CD14-positive monocyte (primary cell): Measurements from ENCODE around the gene DCP1B. TPM values are rescaled to one million over a fixed set of nuclear protein-coding genes. Genes with fewer than 3 reads are reported as not detected.

ENCODE experiments used
- DNase-seq, 3 donors: peaks; one replicate each; pipeline ENCODE4 v3.0.0-alpha.2; 2011 to 2022
- H2AFZ ChIP-seq: 2 replicates; pipeline ENCODE4 v1.6.0; 2012; ENCODE audit warnings: mild to moderate bottlenecking, low read depth, low read length, inconsistent platforms; ENCODE audit not compliant: insufficient read depth, poor library complexity, severe bottlenecking
- H3K27ac ChIP-seq, 2 donors: 1 replicate in 1 of 2; 2 replicates in 1 of 2; pipeline ENCODE4 v1.5.1; 2012 to 2013; ENCODE audit warnings: low read length in 2 of 2, control low read depth in 1 of 2, inconsistent platforms in 1 of 2, low read depth in 1 of 2, mild to moderate bottlenecking in 1 of 2
- H3K27me3 ChIP-seq, 2 donors: one replicate each; pipeline versions ENCODE4 v1.6.0 to v1.6.1; 2011 to 2013; ENCODE audit warnings: low read length in 2 of 2; ENCODE audit not compliant: control insufficient read depth in 2 of 2, insufficient read depth in 2 of 2
- H3K36me3 ChIP-seq, 2 donors: replicated peaks in 1 of 2; 1 replicate in 1 of 2; 2 replicates in 1 of 2; pipeline versions ENCODE4 v1.5.1 to v1.6.1; 2012 to 2013; ENCODE audit warnings: low read length in 2 of 2, control low read depth in 1 of 2, inconsistent platforms in 1 of 2, mild to moderate bottlenecking in 1 of 2; ENCODE audit not compliant: insufficient read depth in 2 of 2, control insufficient read depth in 1 of 2
- H3K4me1 ChIP-seq, 2 donors: 1 replicate in 1 of 2; 2 replicates in 1 of 2; pipeline versions ENCODE4 v1.5.1 to v1.6.1; 2012 to 2013; ENCODE audit warnings: low read length in 2 of 2, control low read depth in 1 of 2, inconsistent platforms in 1 of 2, mild to moderate bottlenecking in 1 of 2, moderate library complexity in 1 of 2; ENCODE audit not compliant: insufficient read depth in 2 of 2, control insufficient read depth in 1 of 2
- H3K4me2 ChIP-seq: replicated peaks from 2 replicates; pipeline ENCODE3; 2012; ENCODE audit warnings: low read length, moderate library complexity, mild to moderate bottlenecking; ENCODE audit not compliant: poor library complexity, severe bottlenecking; ENCODE audit errors: extremely low read depth
- H3K4me3 ChIP-seq, 3 experiments: fragments of 200-600 bp in 1 of 3; sonication (generic) in 1 of 3; replicated peaks in 1 of 3; 1 replicate in 2 of 3; 2 replicates in 1 of 3; pipeline ENCODE4 v1.5.1; 2011 to 2013; ENCODE audit warnings: low read length in 3 of 3, mild to moderate bottlenecking in 3 of 3, control low read depth in 2 of 3, low read depth in 2 of 3, inconsistent platforms in 1 of 3, moderate library complexity in 1 of 3
- H3K79me2 ChIP-seq: 2 replicates; pipeline ENCODE4 v1.6.0; 2012; ENCODE audit warnings: mild to moderate bottlenecking, control low read depth, inconsistent platforms, low read length, moderate library complexity; ENCODE audit not compliant: insufficient read depth
- H3K9ac ChIP-seq: 2 replicates; pipeline ENCODE4 v1.6.0; 2017; ENCODE audit warnings: low read length, mild to moderate bottlenecking; ENCODE audit not compliant: insufficient read depth, poor library complexity, severe bottlenecking
- H3K9me3 ChIP-seq, 2 donors: replicated peaks in 1 of 2; 1 replicate in 1 of 2; 2 replicates in 1 of 2; pipeline versions ENCODE4 v1.5.1 to v1.6.1; 2012 to 2013; ENCODE audit warnings: low read length in 2 of 2, control low read depth in 1 of 2; ENCODE audit not compliant: control insufficient read depth in 1 of 2, insufficient read depth in 1 of 2
- H4K20me1 ChIP-seq: 2 replicates; pipeline ENCODE4 v1.6.0; 2012; ENCODE audit warnings: mild to moderate bottlenecking, low read length, control low read depth, moderate library complexity; ENCODE audit not compliant: insufficient read depth
- H3K27ac Mint-ChIP-seq, 7 donors: one replicate each; pipeline ENCODE4 v1.8.0; 2020; ENCODE audit warnings: mild to moderate bottlenecking in 7 of 7, mixed read lengths in 7 of 7, moderate library complexity in 6 of 7, inconsistent platforms in 2 of 7
- H3K27me3 Mint-ChIP-seq, 3 donors: one replicate each; pipeline ENCODE4 v1.8.0; 2021 to 2022; ENCODE audit warnings: low read depth in 3 of 3, mild to moderate bottlenecking in 3 of 3, mixed read lengths in 3 of 3, moderate library complexity in 3 of 3, inconsistent platforms in 1 of 3
- H3K36me3 Mint-ChIP-seq, 2 donors: one replicate each; pipeline ENCODE4 v1.8.0; 2020; ENCODE audit warnings: mixed read lengths in 2 of 2, inconsistent platforms in 1 of 2, mild to moderate bottlenecking in 1 of 2
- H3K4me1 Mint-ChIP-seq: one replicate; pipeline ENCODE4 v1.8.0; 2020; ENCODE audit warnings: mild to moderate bottlenecking, mixed read lengths
- H3K4me3 Mint-ChIP-seq, 2 donors: one replicate each; pipeline ENCODE4 v1.8.0; 2020; ENCODE audit warnings: mild to moderate bottlenecking in 2 of 2, mixed read lengths in 2 of 2, moderate library complexity in 1 of 2
- H3K9me3 Mint-ChIP-seq, 7 donors: one replicate each; pipeline ENCODE4 v1.8.0; 2020 to 2022; ENCODE audit warnings: mixed read lengths in 7 of 7, mild to moderate bottlenecking in 6 of 7, moderate library complexity in 6 of 7, inconsistent platforms in 2 of 7
- CTCF ChIP-seq: fragments of 200-600 bp; IDR thresholded peaks from one replicate; pipeline ENCODE4 v1.8.0; 2022; ENCODE audit warnings: antibody characterized with exemption, mild to moderate bottlenecking
- WGBS: methylation state at CpG from one replicate; pipeline ENCODE4 v1.1.5; 2013; ENCODE audit warnings: missing lambda C conversion rate; ENCODE audit not compliant: insufficient coverage; 5-methylcytosine and 5-hydroxymethylcytosine counted together
- intact Hi-C, 2 donors: fragments of 100-400 bp; cut with micrococcal nuclease; formaldehyde crosslinking; loops; one replicate each; pipeline versions ENCODE4 v1.15.0 to v1.15.1; 2023
- polyA plus RNA-seq, 3 donors: library from polyadenylated mRNA; depleted of rRNA in 1 of 3; unstranded in 2 of 3; stranded (reverse) in 1 of 3; fragments of 300-500 nt in 2 of 3; fragments of >200 nt in 1 of 3; fragmentation: Illumina TruSeq in 2 of 3; gene quantifications; 1 replicate in 2 of 3; 2 replicates in 1 of 3; pipeline ENCODE4 v1.2.3, GENCODE V29; 2012 to 2021

DCP1B gene
- polyA plus RNA-seq, 3 donors: 3.6 to 5.1 (median 4.9) TPM

GRCh38 chr12:2008677-2009076 lies 4.4 kb upstream of the DCP1B start:
- WGBS: no CpG with 5 or more reads among the region's 5 CpGs
- H3K4me3 Mint-ChIP-seq: no peak overlapping the region
- TF ChIP-seq CTCF: no peak
- Histone ChIP-seq H3K36me3 (no peaks in the 10 kb centered on the region), H3K79me2 (peaks cover under 1% of the 10 kb centered on the region), H3K4me1 (peaks cover 5 to 10% of the 10 kb centered on the region in 2 donors), H3K9me3 (no peaks in the 10 kb centered on the region), H3K27me3 (no peaks in the 10 kb centered on the region), H3K4me3 (no peak overlapping the region), H2AFZ (no peak overlapping the region), H3K9ac (no peak overlapping the region), H3K4me2 (no peak overlapping the region), H3K27ac (no peak overlapping the region), H4K20me1 (no peaks in the 10 kb centered on the region)
- DNase-seq: no peak
- intact Hi-C loops: no loop called here
- H3K27me3 Mint-ChIP-seq: peaks cover 0 to 11% (median 8%) of the 10 kb centered on the region in 3 donors
- no peaks in the 10 kb centered on the region for H3K36me3 Mint-ChIP-seq
- H3K4me1 Mint-ChIP-seq: peaks cover 10% of the 10 kb centered on the region
- H3K27ac Mint-ChIP-seq: no peak overlapping the region
- peaks cover 0 to 3% (median 0%) of the 10 kb centered on the region in 7 donors for H3K9me3 Mint-ChIP-seq

- no peaks in the 10 kb centered on the region for H3K36me3 Mint-ChIP-seq
- peak overlapping the region; percentile 100 for H2AFZ ChIP-seq
- H3K4me3 ChIP-seq: peak overlapping the region; percentile 79 to 97 (median 97)
- peak overlapping the region; percentile 96 for H3K4me2 ChIP-seq
- peak overlapping the region; percentile 98 to 99 for H3K4me3 Mint-ChIP-seq
- intact Hi-C loops: no loop called here
- no peaks in the 10 kb centered on the region for H3K27me3 ChIP-seq
- peaks cover 0 to 2% (median 0%) of the 10 kb centered on the region in 7 donors for H3K9me3 Mint-ChIP-seq
- peaks cover 24% of the 10 kb centered on the region for H3K4me1 Mint-ChIP-seq
- H4K20me1 ChIP-seq: no peaks in the 10 kb centered on the region
- no peaks in the 10 kb centered on the region for H3K36me3 ChIP-seq
- H3K27me3 Mint-ChIP-seq: peaks cover 0 to 3% (median 2%) of the 10 kb centered on the region in 3 donors
- 0% methylated on average over 11 of the region's 13 CpGs for WGBS
- peak overlapping the region; percentile 86 to 93 (median 91) for H3K27ac Mint-ChIP-seq
- H3K79me2 ChIP-seq: peaks cover 11% of the 10 kb centered on the region
- H3K9me3 ChIP-seq: no peaks in the 10 kb centered on the region
- peak overlapping the region; percentile 88 for H3K9ac ChIP-seq
- H3K4me1 ChIP-seq: peaks cover 13 to 18% of the 10 kb centered on the region in 2 donors
- DNase-seq: peak in 1 of 3 donors; percentile 1
- no peak for TF ChIP-seq CTCF
- peak overlapping the region; percentile 66 to 89 for H3K27ac ChIP-seq
Measured at GRCh38 chr12:2003676-2004112, 563 bp downstream of the DCP1B start.
